HUDEP-2 (cell line): ENCODE results near the gene PRSS16.

Source experiments
- DNase-seq, 76 experiments: peaks; one replicate each; lab custom pipeline; 2025; ENCODE audit not compliant: unreplicated experiment in 76 of 76; lab: John Stamatoyannopoulos, UW

The PRSS16 gene

GRCh38 chr6:27281105-27281539 is 33.6 kb downstream of the PRSS16 start:
- no peak for DNase-seq

- no peak for DNase-seq
Observed at GRCh38 chr6:27281569-27281968, 34.1 kb downstream of the PRSS16 start.

GRCh38 chr6:27283279-27283678 is 35.8 kb downstream of the PRSS16 start:
- no peak for DNase-seq

- DNase-seq = no peak
Observed at GRCh38 chr6:27286141-27286540, 38.6 kb downstream of the PRSS16 start.

GRCh38 chr6:27287751-27288135 is 40.2 kb downstream of the PRSS16 start:
- DNase-seq = no peak

GRCh38 chr6:27288136-27289044 is 40.9 kb downstream of the PRSS16 start:
- DNase-seq = peak in 8 of 76 experiments; percentile 14 to 38 (median 27)

GRCh38 chr6:27290065-27290849 is 42.8 kb downstream of the PRSS16 start:
- DNase-seq = peak in 50 of 76 experiments; percentile 22 to 96 (median 61)

- no peak for DNase-seq
Observed at GRCh38 chr6:27290850-27291208, 43.3 kb downstream of the PRSS16 start.

- peak in 41 of 76 experiments; percentile 14 to 89 (median 40) for DNase-seq
Observed at GRCh38 chr6:27293436-27294098, 46.1 kb downstream of the PRSS16 start.

- peak in 5 of 76 experiments; percentile 25 to 35 (median 31) for DNase-seq
Observed at GRCh38 chr6:27294409-27294808, 46.9 kb downstream of the PRSS16 start.

GRCh38 chr6:27295301-27296079 is 48.0 kb downstream of the PRSS16 start:
- peak in 42 of 76 experiments; percentile 19 to 92 (median 64) for DNase-seq

GRCh38 chr6:27296106-27296783 is 48.7 kb downstream of the PRSS16 start:
- DNase-seq = peak in 1 of 76 experiments; percentile 24

- peak in 1 of 76 experiments; percentile 29 for DNase-seq
Observed at GRCh38 chr6:27297484-27297856, 50.0 kb downstream of the PRSS16 start.

- DNase-seq = peak in 62 of 76 experiments; percentile 25 to 93 (median 66)
Observed at GRCh38 chr6:27297857-27298730, 50.6 kb downstream of the PRSS16 start.

GRCh38 chr6:27303613-27304272 is 56.2 kb downstream of the PRSS16 start:
- peak in 7 of 76 experiments; percentile 12 to 62 (median 31) for DNase-seq
